ENCODE measurements around the gene PLD4.

PLD4 gene

DNA sequence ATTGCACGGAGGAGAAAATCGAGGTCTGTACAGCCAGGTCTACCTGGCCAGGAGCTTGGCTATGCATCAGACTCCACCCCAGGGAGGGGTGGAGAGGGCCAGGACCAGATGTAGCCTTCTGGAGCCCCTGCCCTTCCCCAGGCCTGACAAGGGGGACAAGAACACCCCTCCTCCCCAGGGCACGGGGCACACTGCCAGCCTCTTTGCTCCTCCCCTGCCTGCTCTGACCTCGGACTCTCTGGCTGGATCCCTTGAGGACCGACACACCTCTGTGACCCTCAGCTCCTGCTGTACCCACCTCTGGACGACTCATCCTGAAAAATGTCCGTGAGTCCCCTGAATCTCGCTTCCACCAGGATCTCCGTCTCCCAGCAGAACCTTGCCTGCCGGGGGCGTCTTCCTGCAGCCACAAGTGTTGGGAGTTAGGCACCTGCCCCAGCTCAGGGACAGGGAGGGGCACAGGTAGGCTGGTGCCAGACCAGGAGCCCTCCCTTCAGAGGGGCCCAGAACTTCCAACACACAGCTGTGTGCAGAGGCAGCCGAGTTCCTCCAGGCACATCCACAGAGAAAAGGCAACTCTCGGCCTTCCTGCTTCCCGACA lies 31.7 kb downstream of the PLD4 start:
- TF ChIP-seq POLR2AphosphoS5 (IDR thresholded peaks at IDR 0.05; ENCODE audit: borderline replicate concordance, low read depth, low read length) (no peak), EZH2 (IDR thresholded peaks at IDR 0.05) (no peak), FOXP2 (optimal IDR thresholded peaks at IDR 0.05; ENCODE audit: control extremely low read depth, extremely low read length, insufficient read depth) (no peak)
- no peaks in the 10 kb centered on the region for H3K36me3 ChIP-seq (ENCODE audit: insufficient read depth, low read length)
- no peak overlapping the region for H3K27ac ChIP-seq
- no peak for DNase-seq (ENCODE audit: low read depth, low spot score)
- H3K9me3 ChIP-seq (ENCODE audit: low read depth, low read length), result no peaks in the 10 kb centered on the region
- H3K4me3 ChIP-seq, result no peak overlapping the region
- H3K9ac ChIP-seq (ENCODE audit: insufficient read length), result no peak overlapping the region

- TF ChIP-seq EZH2 (IDR thresholded peaks at IDR 0.05) (no peak), FOXP2 (optimal IDR thresholded peaks at IDR 0.05; ENCODE audit: control extremely low read depth, extremely low read length, insufficient read depth) (no peak), POLR2AphosphoS5 (IDR thresholded peaks at IDR 0.05; ENCODE audit: borderline replicate concordance, low read depth, low read length) (no peak)
- no peak for DNase-seq (ENCODE audit: low read depth, low spot score)
- Histone ChIP-seq H3K9ac (ENCODE audit: insufficient read length) (no peak overlapping the region), H3K36me3 (ENCODE audit: insufficient read depth, low read length) (no peaks in the 10 kb centered on the region), H3K27ac (no peak overlapping the region), H3K4me3 (no peak overlapping the region), H3K9me3 (ENCODE audit: low read depth, low read length) (no peaks in the 10 kb centered on the region)
These were observed 32.8 kb downstream of the PLD4 start for GRCh38 chr14:104957146-104958113.

DNA sequence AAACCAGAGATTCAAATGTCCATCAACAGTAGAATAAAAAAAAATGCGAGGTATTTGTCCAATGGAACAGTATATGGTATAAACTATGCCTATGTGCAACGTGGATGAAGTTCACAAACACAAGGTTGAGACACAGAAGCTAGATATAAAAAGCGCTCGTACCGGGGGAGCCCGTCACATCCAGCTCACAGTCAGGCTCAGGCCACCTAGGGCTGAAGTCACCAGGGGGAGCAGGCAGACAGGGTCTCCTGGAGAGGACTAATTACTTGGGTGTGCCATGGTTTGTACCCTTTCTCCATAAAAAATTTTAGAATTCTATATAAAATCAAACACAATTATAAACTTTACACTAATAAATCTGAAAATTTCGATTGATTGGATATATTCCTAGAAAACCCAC lies 39.9 kb downstream of the PLD4 start:
- Histone ChIP-seq H3K36me3 (ENCODE audit: insufficient read depth, low read length) (no peaks in the 10 kb centered on the region), H3K9ac (ENCODE audit: insufficient read length) (no peak overlapping the region), H3K9me3 (ENCODE audit: low read depth, low read length) (no peaks in the 10 kb centered on the region), H3K4me3 (no peak overlapping the region), H3K27ac (no peak overlapping the region)
- no peak for TF ChIP-seq FOXP2 (optimal IDR thresholded peaks at IDR 0.05; ENCODE audit: control extremely low read depth, extremely low read length, insufficient read depth)
- no peak for TF ChIP-seq POLR2AphosphoS5 (IDR thresholded peaks at IDR 0.05; ENCODE audit: borderline replicate concordance, low read depth, low read length)
- no peak for TF ChIP-seq EZH2 (IDR thresholded peaks at IDR 0.05)
- DNase-seq (ENCODE audit: low read depth, low spot score), result no peak

- no peak overlapping the region for H3K9ac ChIP-seq (ENCODE audit: insufficient read length)
- H3K4me3 ChIP-seq, result no peak overlapping the region
- no peak overlapping the region for H3K27ac ChIP-seq
- DNase-seq (ENCODE audit: low read depth, low spot score), result no peak
- no peaks in the 10 kb centered on the region for H3K36me3 ChIP-seq (ENCODE audit: insufficient read depth, low read length)
- no peak for TF ChIP-seq FOXP2 (optimal IDR thresholded peaks at IDR 0.05; ENCODE audit: control extremely low read depth, extremely low read length, insufficient read depth)
- no peak for TF ChIP-seq POLR2AphosphoS5 (IDR thresholded peaks at IDR 0.05; ENCODE audit: borderline replicate concordance, low read depth, low read length)
- no peak for TF ChIP-seq EZH2 (IDR thresholded peaks at IDR 0.05)
- no peaks in the 10 kb centered on the region for H3K9me3 ChIP-seq (ENCODE audit: low read depth, low read length)
These were observed 41.0 kb downstream of the PLD4 start for GRCh38 chr14:104965561-104966231.

DNA sequence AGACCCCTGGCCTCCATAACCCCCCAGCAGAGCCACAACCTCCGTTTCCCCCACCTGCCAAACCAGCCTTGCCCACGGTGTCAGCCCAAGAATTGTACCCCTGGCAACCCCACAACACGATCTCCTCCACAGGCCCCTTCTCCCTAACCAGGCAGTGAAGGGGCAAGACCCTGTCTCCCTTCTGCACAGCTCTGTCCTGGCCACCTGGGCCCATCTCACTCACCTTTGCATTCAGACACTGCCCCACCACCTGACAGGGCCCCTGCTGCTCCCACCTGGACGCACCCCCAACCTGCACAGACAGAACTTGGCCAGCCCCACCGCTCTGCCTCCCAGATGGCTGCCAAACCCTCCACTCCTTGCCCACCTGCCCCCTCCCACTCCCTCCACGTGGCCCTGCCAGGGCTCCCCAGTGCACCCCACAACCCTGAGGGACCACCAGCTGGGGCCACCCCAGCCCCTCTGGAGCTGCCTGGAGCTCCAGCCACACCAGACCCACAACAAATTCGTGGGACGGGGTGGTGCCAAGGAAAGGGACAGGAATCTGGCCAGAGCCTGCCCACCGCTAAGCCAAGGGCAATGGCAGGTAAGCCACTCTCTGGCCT lies 41.7 kb downstream of the PLD4 start:
- Histone ChIP-seq H3K27ac (no peak overlapping the region), H3K4me3 (no peak overlapping the region), H3K9me3 (ENCODE audit: low read depth, low read length) (no peaks in the 10 kb centered on the region), H3K36me3 (ENCODE audit: insufficient read depth, low read length) (no peaks in the 10 kb centered on the region), H3K9ac (ENCODE audit: insufficient read length) (no peak overlapping the region)
- TF ChIP-seq POLR2AphosphoS5 (IDR thresholded peaks at IDR 0.05; ENCODE audit: borderline replicate concordance, low read depth, low read length), result no peak
- TF ChIP-seq FOXP2 (optimal IDR thresholded peaks at IDR 0.05; ENCODE audit: control extremely low read depth, extremely low read length, insufficient read depth), result no peak
- TF ChIP-seq EZH2 (IDR thresholded peaks at IDR 0.05), result no peak
- no peak for DNase-seq (ENCODE audit: low read depth, low spot score)

DNA sequence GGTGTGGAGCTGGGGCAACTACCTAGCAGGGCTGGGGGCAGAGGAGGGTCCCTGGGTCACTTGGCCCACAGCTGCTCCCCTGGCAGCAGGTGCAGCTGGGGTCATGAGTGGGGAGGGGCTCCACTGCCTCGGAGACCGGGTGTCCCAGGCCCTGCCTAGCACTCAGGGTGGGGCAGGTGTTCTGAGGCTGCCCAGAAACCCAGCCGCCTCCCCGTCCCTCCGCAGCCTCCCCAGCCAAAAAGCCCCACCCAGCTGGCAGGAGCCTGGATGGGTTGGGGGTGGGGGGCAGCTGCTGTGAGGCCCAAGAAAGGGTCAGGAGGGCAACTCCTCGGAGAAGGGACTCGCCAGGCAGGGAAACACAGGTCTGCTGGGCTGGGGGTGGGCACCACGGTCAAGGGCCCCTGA lies 42.3 kb downstream of the PLD4 start:
- no peak overlapping the region for H3K9ac ChIP-seq (ENCODE audit: insufficient read length)

DNA sequence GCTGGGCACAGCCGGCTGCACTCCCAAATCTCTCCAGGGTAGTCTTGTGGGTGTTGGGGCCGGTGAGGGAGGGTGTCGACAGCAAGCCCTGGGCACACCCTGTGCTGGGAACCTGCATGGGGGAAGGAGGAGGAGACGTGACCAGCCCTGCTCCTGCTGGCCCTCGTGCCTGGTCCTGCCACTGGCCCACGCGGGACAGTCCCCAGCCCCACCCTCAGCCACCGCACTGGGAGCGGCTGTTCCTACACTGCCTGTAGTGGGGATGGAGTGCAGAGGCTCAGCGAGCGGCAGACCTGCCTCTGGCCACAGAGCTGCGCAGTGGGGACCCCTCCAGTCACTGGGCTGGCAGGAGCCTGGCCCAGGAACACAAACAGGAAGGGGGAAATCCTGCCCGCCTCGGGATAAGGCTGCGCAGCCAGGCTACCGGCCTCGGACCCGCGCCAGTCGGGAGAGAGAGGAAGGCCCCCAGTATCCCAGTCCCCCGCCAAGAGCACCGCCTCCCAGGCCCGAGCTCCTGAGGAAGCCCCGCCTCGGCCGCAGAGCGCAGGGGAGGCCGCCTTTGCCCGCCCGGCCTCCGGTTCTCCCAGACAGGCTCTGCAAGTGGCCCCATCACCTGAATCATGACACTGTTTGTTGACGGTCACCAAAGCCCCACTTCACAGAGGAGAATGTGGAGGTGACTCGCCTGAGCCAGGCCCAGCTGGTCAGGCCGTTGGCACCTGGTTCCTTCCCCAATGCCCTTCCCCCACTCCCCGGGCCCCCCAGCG lies 42.9 kb downstream of the PLD4 start:
- Histone ChIP-seq H3K36me3 (ENCODE audit: insufficient read depth, low read length) (no peaks in the 10 kb centered on the region), H3K27ac (no peak overlapping the region), H3K4me3 (no peak overlapping the region), H3K9ac (ENCODE audit: insufficient read length) (no peak overlapping the region), H3K9me3 (ENCODE audit: low read depth, low read length) (no peaks in the 10 kb centered on the region)
- TF ChIP-seq FOXP2 (optimal IDR thresholded peaks at IDR 0.05; ENCODE audit: control extremely low read depth, extremely low read length, insufficient read depth), result no peak
- DNase-seq (ENCODE audit: low read depth, low spot score), result no peak

More for the DNA sequence above, 42.3 kb downstream of the PLD4 start:
- Histone ChIP-seq H3K36me3 (ENCODE audit: insufficient read depth, low read length) (no peaks in the 10 kb centered on the region), H3K9me3 (ENCODE audit: low read depth, low read length) (no peaks in the 10 kb centered on the region), H3K27ac (no peak overlapping the region), H3K4me3 (no peak overlapping the region)
- DNase-seq (ENCODE audit: low read depth, low spot score), result no peak
- TF ChIP-seq POLR2AphosphoS5 (IDR thresholded peaks at IDR 0.05; ENCODE audit: borderline replicate concordance, low read depth, low read length) (no peak), FOXP2 (optimal IDR thresholded peaks at IDR 0.05; ENCODE audit: control extremely low read depth, extremely low read length, insufficient read depth) (no peak), EZH2 (IDR thresholded peaks at IDR 0.05) (no peak)

Measured in SK-N-MC (cell line).